DMS153 treated with DMSO at 0.1 percent for 48 hours (cell line): ENCODE results near the gene LRRC38.

ENCODE experiments used
- DNase-seq: peaks from one replicate; lab custom pipeline; 2025; ENCODE audit not compliant: unreplicated experiment; lab: John Stamatoyannopoulos, UW

The LRRC38 gene

GRCh38 chr1:13517193-13517812 is 3.5 kb upstream of the LRRC38 start:
- no peak for DNase-seq

GRCh38 chr1:13516606-13517005 is 2.8 kb upstream of the LRRC38 start:
- no peak for DNase-seq

GRCh38 chr1:13514821-13515220 is 1.0 kb upstream of the LRRC38 start:
- DNase-seq: no peak

GRCh38 chr1:13513063-13513894 is 524 bp downstream of the LRRC38 start:
- DNase-seq: no peak

GRCh38 chr1:13512472-13512871 is 1.3 kb downstream of the LRRC38 start:
- no peak for DNase-seq

GRCh38 chr1:13510499-13510898 is 3.3 kb downstream of the LRRC38 start:
- DNase-seq: no peak

- DNase-seq: no peak
These were observed 6.7 kb downstream of the LRRC38 start for GRCh38 chr1:13507075-13507474.

- DNase-seq: no peak
These were observed 8.8 kb downstream of the LRRC38 start for GRCh38 chr1:13505020-13505419.

GRCh38 chr1:13500806-13501205 is 13.0 kb downstream of the LRRC38 start:
- DNase-seq: no peak

GRCh38 chr1:13499422-13499821 is 14.4 kb downstream of the LRRC38 start:
- DNase-seq: no peak

- DNase-seq: no peak
These were observed 15.2 kb downstream of the LRRC38 start for GRCh38 chr1:13498553-13498952.

- DNase-seq: no peak
These were observed 18.6 kb downstream of the LRRC38 start for GRCh38 chr1:13495186-13495585.

GRCh38 chr1:13494712-13495111 is 19.1 kb downstream of the LRRC38 start:
- no peak for DNase-seq

- no peak for DNase-seq
These were observed 19.8 kb downstream of the LRRC38 start for GRCh38 chr1:13494025-13494424.

GRCh38 chr1:13492711-13493110 is 21.1 kb downstream of the LRRC38 start:
- DNase-seq: no peak

- no peak for DNase-seq
These were observed 25.8 kb downstream of the LRRC38 start for GRCh38 chr1:13487957-13488356.

GRCh38 chr1:13487143-13487868 is 26.5 kb downstream of the LRRC38 start:
- no peak for DNase-seq

GRCh38 chr1:13483946-13484345 is 29.9 kb downstream of the LRRC38 start:
- DNase-seq: no peak

GRCh38 chr1:13482600-13482999 is 31.2 kb downstream of the LRRC38 start:
- no peak for DNase-seq

GRCh38 chr1:13479171-13479856 is 34.5 kb downstream of the LRRC38 start:
- DNase-seq: no peak

GRCh38 chr1:13478692-13479091 is 35.1 kb downstream of the LRRC38 start:
- DNase-seq: no peak
